GM18502 (cell line): ENCODE data around the gene SLC10A6.
"Not testable (repeated sequence)": the region's sequence is repeated elsewhere in the genome, so short reads cannot be mapped to it uniquely, and the experiment has no call there.

Experiments
- ATAC-seq: cut with Tn5 transposase; IDR thresholded peaks from one replicate; pipeline ENCODE4 v1.9.1; 2021; ENCODE audit warnings: mild to moderate bottlenecking; ENCODE audit not compliant: unreplicated experiment, poor library complexity

SLC10A6 gene, protein sequence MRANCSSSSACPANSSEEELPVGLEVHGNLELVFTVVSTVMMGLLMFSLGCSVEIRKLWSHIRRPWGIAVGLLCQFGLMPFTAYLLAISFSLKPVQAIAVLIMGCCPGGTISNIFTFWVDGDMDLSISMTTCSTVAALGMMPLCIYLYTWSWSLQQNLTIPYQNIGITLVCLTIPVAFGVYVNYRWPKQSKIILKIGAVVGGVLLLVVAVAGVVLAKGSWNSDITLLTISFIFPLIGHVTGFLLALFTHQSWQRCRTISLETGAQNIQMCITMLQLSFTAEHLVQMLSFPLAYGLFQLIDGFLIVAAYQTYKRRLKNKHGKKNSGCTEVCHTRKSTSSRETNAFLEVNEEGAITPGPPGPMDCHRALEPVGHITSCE

GRCh38 chr4:86848732-86849619 lies at the start of gene SLC10A6:
TSS of gene SLC10A6 (minus strand) at chr4:86849384. CDS start at chr4:86849115, 269 bp downstream.
- ATAC-seq = no peak

DNA sequence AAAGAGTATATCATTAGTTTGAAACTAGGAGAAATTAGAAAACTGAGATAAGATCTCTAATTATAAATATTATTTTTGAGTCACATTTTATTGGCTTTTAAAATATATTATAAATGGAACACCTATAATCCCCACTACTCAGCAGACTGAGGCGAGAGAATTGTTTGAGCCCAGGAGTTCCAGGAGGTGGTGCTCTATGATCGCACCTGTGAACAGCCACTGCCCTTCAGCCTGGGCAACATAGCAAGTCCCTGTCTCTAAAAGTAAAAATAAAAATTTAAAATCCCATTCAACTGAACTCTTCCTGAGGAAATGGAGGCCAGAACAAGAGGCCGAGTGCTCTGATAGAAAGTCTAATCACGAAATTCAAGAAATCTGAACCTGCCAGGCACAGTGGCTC lies 49.4 kb upstream of the SLC10A6 start:
- no peak for ATAC-seq

GRCh38 chr4:86896596-86896995 lies 47.4 kb upstream of the SLC10A6 start:
- ATAC-seq = no peak

GRCh38 chr4:86895692-86896488 lies 46.7 kb upstream of the SLC10A6 start:
- ATAC-seq = peak; percentile 61

GRCh38 chr4:86894455-86894854 lies 45.3 kb upstream of the SLC10A6 start:
- ATAC-seq = no peak

DNA sequence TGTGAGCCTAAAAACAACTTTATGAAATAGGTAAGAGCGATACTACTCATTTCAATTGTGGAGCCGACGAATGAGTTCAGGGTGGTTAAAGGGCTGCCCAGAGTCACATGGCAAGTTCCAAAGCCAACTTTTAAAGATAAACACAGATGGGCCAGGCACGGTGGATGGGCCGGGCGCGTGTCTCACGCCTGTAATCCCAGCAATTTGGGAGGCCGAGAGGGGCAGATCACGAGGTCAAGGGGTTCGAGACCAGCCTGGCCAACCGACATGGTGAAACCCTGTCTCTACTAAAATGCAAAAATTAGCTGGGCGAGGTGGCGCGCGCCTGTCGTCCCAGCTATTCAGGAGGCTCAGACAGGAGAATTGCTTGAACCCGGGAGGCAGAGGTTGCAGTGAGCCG lies 44.0 kb upstream of the SLC10A6 start:
- ATAC-seq = no peak

DNA sequence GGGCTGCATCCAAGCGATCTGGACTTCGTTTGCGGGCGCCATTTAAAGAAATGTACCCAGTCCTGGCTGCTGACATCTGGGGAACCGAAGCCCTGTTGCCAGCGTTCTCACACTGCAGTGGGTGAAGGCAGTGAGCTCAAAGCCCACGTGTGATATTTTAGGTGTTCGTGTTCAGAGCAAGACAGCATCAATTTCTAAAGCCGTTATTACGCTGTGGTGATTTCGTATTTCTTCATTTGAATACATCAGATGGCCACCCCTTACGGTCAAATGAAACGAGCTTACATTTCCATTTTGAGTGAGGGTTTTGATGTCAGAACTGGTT lies 43.4 kb upstream of the SLC10A6 start:
- peak; percentile 21 for ATAC-seq

GRCh38 chr4:86891762-86892635 lies 42.8 kb upstream of the SLC10A6 start, which contains the start of gene C4orf36:
TSS of gene C4orf36 (minus strand) at chr4:86892422. CDS start at chr4:86891520, 902 bp downstream.
- ATAC-seq = peak; percentile 65

- no peak for ATAC-seq
These were observed 41.6 kb upstream of the SLC10A6 start for GRCh38 chr4:86890790-86891189.

DNA sequence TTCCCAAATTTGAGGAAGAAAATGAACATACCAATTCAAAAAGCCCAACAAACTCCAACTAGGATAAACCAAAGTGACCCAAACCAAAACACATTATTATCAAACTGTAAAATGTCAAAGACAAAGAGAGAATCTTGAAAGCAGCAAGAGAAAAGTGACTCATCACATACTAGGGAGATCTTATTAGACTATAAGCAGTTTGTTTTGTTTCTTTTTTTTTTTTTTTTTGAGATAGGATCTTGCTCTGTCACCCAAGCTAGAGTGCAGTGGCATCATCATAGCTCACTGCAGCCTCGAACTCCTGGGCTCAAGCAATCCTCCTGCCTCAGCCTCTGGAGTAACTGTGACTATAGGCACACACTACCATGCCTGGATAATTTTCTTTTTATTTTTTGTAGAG lies 30.5 kb upstream of the SLC10A6 start:
- no peak for ATAC-seq

DNA sequence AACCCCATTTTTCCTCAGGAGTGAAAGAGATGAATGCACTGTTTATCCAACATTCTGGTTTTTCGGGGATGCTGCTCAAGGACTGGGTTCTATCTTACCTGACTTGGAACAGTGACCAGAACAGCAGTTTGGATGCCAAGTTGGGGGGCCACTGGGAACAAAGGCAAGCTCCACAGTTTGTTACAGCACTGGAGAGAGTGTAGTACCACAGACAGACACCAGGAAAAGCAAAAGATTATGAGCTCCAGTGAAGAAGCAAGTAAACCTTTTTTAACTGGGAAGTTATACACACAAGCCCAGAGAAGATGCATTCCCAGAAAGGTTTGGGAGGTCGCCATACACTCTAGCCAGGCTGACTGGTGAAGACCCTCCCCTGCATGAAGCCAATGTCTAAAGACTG lies 29.5 kb upstream of the SLC10A6 start:
- no peak for ATAC-seq

GRCh38 chr4:86876894-86877685 lies 27.9 kb upstream of the SLC10A6 start:
- ATAC-seq = no peak

DNA sequence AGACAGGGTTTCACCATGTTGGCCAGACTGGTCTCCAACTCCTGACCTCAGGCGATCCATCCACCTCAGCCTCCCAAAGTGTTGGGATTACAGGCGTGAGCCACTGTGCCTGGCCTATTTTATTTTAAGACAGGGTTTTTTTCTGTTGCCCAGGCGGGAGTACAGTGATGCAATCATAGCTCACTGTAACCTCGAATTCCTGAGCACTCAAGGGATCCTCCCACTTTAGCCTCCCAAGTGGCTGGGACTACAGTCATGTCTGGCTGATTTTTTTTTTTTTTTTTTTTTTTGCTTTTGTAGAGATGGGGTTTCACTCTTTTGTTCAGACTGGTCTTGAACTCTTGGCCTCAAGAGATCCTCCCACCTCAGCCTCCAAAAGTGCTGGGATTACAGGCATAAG lies 26.3 kb upstream of the SLC10A6 start:
- ATAC-seq = not testable (repeated sequence)

- no peak for ATAC-seq
These were observed 23.0 kb upstream of the SLC10A6 start for GRCh38 chr4:86872135-86872534.

DNA sequence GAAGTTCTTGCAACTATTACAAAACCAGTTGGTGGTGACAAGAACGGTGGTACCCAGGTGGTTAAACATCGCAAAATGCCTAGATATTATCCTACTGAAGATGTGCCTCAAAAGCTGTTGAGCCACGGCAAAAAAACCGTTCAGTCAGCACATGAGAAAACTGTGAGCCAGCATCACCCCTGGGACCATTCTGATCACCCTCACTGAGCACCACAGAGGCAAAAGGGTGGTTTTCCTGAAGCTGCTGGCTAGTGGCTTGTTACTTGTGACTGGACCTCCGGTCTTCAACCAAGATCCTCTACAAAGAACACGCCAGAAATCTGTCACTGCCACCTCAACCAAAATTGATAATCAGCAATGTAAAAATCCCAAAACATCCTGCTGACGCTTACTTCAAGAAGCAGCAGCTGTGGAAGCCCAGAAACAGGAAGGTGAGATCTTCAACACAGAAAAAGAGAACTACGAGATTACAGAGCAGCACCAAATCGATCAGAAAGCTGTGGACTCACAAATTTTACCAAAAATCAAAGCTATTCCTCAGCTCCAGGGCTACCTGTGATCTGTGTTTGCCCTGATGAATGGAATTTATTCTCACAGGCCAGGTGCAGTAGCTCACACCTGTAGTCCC lies 21.4 kb upstream of the SLC10A6 start:
- ATAC-seq = no peak

DNA sequence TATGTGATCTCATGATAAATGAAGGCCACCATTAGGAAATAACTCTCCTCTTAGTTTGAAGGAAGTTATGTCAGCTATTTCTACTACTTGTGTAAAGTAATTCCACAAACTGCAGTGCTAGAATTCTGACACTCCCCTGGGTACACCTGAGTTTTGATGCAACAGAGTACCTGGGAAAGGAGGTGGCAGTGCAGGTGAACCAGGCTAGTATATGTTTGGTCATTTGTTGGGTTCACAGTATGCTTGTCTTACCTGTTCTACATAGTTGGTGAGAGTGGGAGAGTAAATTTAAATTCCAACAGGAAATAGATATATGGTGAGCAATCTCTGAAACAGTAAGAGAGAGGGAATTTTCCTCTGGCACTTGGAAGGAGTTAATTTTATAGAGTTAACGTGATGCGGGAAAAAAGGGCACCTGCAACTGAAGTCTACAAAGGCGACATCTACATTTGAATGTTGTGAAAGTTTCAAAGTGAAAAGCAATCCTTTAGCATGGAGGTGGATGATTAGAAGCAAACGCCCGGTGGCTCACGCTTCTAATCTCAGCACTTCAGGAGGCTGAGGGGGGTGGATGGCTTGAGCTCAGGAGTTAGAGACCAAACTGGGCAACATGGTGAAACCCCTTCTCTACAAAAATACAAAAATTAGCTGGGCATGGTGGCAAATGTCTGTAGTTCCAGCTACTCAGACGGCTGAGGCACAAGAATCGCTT lies 8.3 kb upstream of the SLC10A6 start:
- no peak for ATAC-seq

DNA sequence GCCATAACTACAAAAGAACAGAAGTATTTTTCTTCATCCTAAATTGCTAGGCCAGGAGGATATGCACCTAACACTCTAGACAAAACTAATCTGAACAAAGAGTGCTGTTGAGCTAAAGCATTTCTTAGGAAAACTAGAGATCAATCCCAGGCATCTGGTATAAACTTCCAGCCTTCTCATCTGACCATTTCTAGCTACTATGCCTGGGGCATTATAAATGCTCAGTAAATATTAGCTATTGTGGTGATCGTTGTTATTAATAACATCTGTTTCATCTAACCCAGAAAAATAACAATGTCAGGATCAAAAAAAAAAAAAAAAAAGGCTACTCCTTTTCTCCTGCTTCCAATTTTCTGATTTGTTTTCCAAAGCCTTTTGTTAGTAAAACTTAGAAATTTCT lies 7.7 kb upstream of the SLC10A6 start:
- no peak for ATAC-seq

- ATAC-seq = no peak
These were observed 6.4 kb upstream of the SLC10A6 start for GRCh38 chr4:86855572-86855971.
